HL-60/S4 treated with phorbol 12-myristate 13-acetate at 8.2 ng/mL for 4 days and 3 days (cell line): Measurements from ENCODE around the gene AK8.

Experiments used
- in situ Hi-C: fragments of 300-500 bp; cut with MboI; formaldehyde crosslinking; loops from 2 replicates; pipeline ENCODE4 v1.15.0; 2022; ENCODE audit warnings: low sequenced_read_pairs

AK8 gene

DNA sequence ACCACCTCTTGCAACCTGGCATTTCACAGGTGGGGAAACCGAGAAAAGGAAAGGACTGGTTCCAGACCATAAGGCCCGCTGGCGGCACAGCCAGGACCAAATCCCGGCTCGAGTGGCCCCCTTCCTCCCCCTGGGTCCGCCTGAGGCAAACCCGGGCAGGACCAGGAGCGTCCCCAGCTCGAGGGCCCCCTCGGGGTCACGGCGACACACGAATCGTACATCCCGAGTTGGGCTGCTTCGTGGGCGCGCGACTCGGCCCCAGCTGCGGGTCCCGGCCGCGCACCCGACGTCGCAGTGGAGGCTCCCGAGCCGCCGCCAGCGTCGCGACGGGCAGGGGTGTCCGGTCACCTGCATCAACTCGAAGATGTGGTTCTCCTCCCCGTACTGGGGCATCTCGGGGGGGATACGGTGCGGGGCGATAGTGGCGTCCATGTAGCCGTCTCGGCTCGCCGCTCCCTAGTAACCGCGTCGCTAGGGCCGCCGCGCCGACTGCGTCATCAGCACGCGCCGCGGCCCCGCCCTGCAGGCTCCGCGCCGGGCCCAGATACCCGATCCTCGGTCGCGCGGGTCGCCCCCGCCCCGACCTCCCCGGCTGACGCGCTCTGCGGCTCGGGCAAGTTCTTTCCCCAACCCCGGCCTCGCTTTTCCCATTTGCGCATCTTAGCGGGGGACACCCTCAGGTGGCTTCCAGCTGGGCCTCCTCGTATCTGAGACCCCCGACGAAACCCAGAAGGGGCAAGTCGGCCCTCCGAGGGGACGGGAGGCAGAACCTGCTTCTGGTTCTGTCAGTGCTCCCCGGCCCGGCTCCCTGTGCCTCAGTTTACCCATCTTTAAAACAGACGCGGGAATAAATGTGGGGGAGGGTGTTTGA lies at the start of gene AK8:
TSS of gene AK8 (minus strand) at position 461 of the 871 bp plus-strand sequence. CDS start at position 432, 29 bp downstream.
- in situ Hi-C loops: no loop called here

- in situ Hi-C loops: no loop called here
These were observed 49.6 kb upstream of the AK8 start for GRCh38 chr9:132927704-132928103.

DNA sequence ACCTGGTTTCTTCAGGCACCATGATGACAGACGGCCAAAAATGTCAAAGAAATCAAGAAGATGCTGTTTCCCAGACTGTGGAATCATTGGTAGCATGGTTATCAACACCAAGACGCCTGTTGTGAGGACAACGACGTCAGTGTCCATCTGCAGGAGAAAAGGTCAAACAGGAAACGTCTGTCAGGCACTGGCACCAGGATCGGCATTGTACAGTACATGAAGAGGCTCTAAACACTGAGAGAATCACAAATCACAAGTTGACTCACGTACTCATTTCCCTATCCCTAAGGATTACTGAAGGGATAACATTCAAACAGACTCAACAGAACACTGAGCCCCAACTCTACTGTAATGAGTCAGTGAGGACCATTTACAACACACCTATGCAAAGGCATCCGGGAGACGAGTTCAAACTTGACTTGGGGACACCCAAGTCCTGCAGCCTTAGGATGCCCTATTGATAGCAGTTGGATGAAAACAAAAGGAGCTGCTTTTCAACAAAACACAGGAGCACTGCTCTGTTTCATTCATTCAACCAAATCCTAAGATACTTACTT lies 45.3 kb upstream of the AK8 start:
- in situ Hi-C loops: no loop called here

DNA sequence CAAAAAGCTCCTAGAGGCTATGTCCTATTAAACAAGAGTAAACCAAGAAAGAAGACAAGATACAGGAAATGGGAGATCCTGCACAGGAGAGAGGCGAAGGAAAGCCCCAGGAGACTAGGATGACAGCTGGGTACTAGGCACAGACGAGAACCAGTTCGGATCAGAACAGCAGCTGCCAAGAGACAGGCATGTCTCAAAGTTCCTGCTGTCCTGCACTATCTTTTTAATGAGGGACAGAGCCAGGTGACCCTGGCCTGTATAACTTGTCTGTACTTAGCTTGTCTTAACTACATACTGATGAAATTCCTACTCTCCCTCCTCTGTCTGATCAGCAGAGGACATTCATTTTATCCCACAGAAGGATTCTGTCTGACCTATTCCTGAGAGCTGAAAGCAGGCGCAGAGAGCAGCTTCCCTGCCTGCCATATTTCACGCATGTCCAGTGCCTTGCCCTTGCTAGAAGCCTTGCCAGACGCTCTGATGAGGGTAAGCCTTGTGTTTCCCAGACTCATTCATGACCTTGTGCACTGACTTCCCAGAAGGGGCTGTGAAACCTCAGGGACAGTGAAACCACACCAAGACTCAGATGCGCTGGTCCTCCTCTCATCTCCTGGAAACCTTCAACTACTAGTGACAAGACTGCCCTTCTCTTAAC lies 41.7 kb upstream of the AK8 start:
- in situ Hi-C loops: no loop called here

- in situ Hi-C loops: no loop called here
These were observed 36.8 kb upstream of the AK8 start for GRCh38 chr9:132914924-132915323.

GRCh38 chr9:132912131-132912530 lies 34.0 kb upstream of the AK8 start:
- in situ Hi-C loops: no loop called here

- in situ Hi-C loops: no loop called here
These were observed 32.3 kb upstream of the AK8 start for GRCh38 chr9:132910376-132910775.

- in situ Hi-C loops: no loop called here
These were observed 31.2 kb upstream of the AK8 start for GRCh38 chr9:132909311-132909710.

DNA sequence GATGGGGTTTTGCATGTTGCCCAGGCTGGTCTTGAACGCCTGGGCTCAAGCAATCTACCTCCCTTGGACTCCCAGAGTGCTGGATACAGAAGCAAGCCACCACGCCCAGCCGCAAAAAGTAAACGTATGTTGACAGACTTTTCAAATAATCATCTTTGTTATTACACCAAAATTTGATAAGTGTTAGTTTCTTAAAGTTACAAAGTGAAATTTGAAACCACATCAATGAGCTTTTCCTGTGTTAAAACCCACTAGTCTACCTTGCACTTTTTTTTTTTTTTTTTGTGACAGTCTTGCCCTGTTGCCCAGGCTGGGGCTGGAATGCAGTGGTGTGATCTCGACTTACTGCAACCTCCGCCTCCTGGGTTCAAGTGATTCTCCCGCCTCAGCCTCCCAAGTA lies 30.6 kb upstream of the AK8 start:
- in situ Hi-C loops: no loop called here

DNA sequence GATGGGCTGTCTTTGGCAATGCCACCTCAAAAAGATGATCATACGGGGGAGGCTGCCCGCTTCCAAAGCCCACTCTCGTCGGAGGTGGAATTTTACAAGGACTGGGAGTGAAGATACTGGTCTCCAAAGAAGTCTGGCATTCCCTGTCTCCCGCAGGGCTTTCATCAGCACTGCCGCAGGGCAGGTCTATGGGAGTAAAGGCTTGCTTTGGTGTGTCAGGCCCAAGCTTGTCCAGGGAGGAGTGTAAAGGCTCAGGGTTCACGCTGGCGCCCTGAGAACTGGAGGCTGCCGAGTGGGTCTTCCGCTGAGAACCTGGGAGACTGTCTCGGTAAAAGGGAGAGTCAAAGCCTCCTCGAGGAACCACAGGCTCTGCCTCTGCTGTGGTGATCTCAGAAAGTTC lies 27.6 kb upstream of the AK8 start:
- in situ Hi-C loops: no loop called here

- in situ Hi-C loops: no loop called here
These were observed 25.7 kb upstream of the AK8 start for GRCh38 chr9:132903574-132904492.

- in situ Hi-C loops: no loop called here
These were observed 24.1 kb upstream of the AK8 start for GRCh38 chr9:132901858-132902831.

GRCh38 chr9:132898051-132898450 lies 20.0 kb upstream of the AK8 start:
- in situ Hi-C loops: no loop called here

DNA sequence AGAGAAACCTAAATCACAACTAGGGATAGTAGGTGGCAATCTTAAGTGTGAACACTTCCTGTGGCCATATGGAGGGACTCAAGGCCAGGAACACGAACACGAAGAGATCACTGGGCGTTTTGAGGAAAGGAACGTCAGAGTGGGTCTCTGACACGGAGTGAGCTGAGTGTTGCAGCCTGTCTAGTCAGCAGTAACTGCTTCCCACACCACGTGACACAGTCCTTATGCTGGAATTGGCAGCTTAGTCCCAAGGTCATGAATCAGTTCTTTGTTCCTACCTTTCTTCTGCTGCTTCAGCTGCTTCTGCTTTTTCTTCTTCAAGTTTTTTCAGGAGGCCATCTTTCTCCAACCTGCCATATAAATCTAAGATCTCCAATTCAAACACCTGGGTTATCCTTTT lies 18.8 kb upstream of the AK8 start:
- in situ Hi-C loops: no loop called here

DNA sequence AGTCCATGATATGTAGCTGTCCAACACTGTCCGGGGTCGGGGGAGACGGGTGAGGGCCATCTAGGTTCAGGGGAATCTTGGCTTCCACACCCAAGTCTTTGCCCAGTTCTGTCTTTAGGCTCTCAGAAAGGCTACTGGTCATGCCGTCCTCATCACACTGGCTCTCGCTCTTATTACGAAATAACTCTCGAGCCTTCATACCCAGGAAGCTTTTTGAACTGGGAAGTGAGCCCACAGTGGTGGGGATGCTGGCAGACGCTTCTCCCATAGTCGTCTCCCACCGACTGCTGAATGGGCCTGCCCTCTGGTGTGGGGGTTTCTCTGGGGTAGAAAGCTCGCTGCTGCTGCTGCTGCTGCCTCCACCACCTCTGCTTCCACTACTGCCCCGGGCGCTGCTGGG lies 18.2 kb upstream of the AK8 start:
- in situ Hi-C loops: no loop called here

DNA sequence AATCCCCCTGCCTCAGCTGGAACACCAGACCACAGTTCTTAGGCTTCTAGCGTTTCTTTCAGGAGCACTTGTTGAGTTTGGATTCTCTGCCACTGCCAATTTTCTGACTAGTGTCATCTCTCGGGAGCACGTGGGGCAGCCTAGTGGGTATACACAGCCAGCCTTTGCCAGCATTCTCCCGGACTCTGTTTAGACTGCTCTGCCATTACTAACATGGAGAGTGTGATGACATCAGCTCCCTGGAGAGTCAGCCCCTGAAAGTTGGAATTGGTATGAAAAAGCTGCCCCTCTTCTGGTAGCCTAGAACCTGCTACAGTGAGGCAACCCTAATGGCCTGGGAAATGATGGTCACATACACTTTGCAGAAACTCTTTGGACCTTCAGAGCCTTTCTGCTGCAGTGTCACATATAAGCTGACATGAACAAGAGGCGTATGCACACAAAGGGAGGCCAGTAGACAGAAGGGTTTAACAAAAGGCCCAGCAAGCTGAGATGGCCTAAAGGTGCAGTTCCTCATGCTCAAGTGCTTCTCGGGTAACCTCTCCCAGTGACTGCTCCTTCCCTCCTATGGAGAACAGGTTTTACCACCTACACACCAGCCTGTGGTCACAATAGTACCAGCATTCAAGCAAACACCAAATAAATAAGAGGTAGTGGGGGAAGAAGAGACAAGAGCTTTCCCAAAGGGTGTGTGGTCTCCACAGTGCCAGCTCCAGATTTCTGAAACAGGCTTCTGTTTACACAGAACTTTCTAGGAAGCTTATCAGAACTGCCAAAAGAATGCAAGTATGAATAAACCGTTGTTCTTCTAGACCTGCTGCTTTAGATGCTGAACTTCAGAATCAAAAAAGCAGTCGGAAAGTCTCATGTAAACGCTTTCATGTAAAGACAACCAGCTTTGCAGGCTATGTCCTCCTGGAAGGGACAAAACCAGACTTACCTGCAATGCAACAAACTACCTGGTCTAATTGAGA lies 17.1 kb upstream of the AK8 start:
- in situ Hi-C loops: no loop called here

- in situ Hi-C loops: no loop called here
These were observed 16.3 kb upstream of the AK8 start for GRCh38 chr9:132894346-132894745.

DNA sequence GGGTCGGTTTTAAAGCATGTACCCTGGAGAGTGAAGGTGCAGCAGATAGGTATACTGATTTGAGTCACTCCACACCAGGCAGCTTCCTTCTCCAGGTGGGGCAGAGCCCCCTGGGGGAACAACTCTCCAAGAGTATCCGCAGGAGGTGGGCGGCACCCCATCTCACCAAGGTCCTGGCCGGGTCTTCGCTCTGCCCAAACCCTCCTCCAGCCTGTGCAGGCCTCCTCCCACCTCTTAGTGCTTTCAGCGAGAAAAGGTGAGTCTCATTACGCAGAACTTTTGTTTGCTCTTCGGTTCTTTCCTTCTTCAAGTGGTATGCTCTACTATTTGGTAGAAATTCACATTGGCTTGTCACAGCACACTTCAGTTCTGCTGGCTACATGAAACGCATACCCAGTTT lies 14.3 kb upstream of the AK8 start:
- in situ Hi-C loops: no loop called here

DNA sequence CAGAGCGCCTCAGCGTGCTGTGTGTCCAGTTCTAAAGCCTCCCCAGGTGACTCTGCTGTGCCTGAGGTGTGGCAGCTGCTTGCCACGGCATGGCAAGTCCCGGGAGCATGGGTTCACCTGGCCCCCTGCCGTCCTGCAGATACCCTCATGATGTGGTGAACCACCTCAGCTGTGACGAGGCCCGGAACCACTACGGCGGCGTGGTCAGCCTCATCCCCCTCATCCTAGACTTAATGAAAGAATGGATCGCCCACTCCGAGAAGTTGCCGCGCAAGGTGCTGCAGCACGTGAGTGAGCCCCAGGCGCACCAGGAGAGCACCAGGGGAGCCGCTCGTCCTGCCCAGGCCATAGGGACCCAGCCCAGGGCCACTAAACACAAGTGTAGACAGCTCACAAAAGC lies 10.1 kb upstream of the AK8 start:
- in situ Hi-C loops: no loop called here
